HUES6 (cell line): ENCODE data around the gene PDCD2L.
"Not testable (repeated sequence)": the region's sequence is repeated elsewhere in the genome, so short reads cannot be mapped to it uniquely, and the experiment has no call there.

Experiments used
- H3K27ac ChIP-seq: 2 replicates; pipeline ENCODE4 v1.7.0; 2013; ENCODE audit warnings: low read depth, mild to moderate bottlenecking, low read length, inconsistent platforms
- H3K27me3 ChIP-seq: 2 replicates; pipeline ENCODE4 v1.6.1; 2013; ENCODE audit warnings: low read length; ENCODE audit not compliant: control insufficient read depth, insufficient read depth
- H3K36me3 ChIP-seq: 2 replicates; pipeline ENCODE4 v1.6.1; 2013; ENCODE audit warnings: low read length; ENCODE audit not compliant: control insufficient read depth, insufficient read depth
- H3K4me1 ChIP-seq: 2 replicates; pipeline ENCODE4 v1.6.1; 2013; ENCODE audit warnings: low read length; ENCODE audit not compliant: control insufficient read depth, insufficient read depth
- H3K4me3 ChIP-seq: 2 replicates; pipeline ENCODE4 v1.5.1; 2013; ENCODE audit warnings: low read depth, low read length
- H3K9ac ChIP-seq: one replicate; pipeline ENCODE4 v1.6.1; 2013; ENCODE audit warnings: mild to moderate bottlenecking, low read length
- H3K9me3 ChIP-seq: 2 replicates; pipeline ENCODE4 v1.6.1; 2013; ENCODE audit warnings: low read depth, low read length; ENCODE audit not compliant: control insufficient read depth, insufficient read depth

PDCD2L gene

GRCh38 chr19:34399886-34400285, 4.3 kb upstream of the PDCD2L start:
- no peak overlapping the region for H3K9ac ChIP-seq
- no peaks in the 10 kb centered on the region for H3K9me3 ChIP-seq
- H3K36me3 ChIP-seq = peaks cover 54% of the 10 kb centered on the region
- no peaks in the 10 kb centered on the region for H3K27me3 ChIP-seq
- H3K27ac ChIP-seq = no peak overlapping the region
- no peak overlapping the region for H3K4me3 ChIP-seq
- no peaks in the 10 kb centered on the region for H3K4me1 ChIP-seq

- not testable (repeated sequence) for H3K27ac ChIP-seq, H3K9ac ChIP-seq, H3K4me1 ChIP-seq, H3K9me3 ChIP-seq, H3K4me3 ChIP-seq, H3K27me3 ChIP-seq
- H3K36me3 ChIP-seq = peaks cover 46% of the 10 kb centered on the region
These were observed 3.4 kb upstream of the PDCD2L start for GRCh38 chr19:34400844-34401243.

DNA sequence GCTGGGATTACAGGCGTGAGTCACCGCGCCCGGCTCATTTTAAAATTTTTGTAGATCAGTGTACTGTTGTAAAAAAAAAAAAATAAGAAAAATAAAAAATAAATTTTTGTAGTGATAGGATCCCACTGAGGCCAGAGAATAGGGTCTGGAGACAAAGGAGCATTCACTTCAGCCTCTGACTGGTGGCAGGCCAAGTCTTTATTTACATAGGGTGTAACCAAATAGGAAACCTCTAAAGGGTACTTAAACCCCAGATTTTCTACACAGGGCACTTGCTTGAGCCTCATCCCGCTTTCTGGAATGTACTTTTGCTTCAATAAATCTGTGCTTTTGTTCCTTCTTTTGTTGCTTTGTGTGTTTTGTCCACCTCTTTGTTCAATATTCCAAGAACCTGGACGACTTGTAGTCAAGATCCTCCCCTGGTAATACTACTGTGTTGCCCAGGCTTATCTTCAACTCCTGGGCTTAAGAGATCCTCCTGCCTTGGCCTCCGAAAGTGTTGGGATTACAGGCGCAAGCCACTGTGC, 2.1 kb upstream of the PDCD2L start:
- H3K4me3 ChIP-seq = no peak overlapping the region
- H3K9me3 ChIP-seq = no peaks in the 10 kb centered on the region
- no peak overlapping the region for H3K27ac ChIP-seq
- no peaks in the 10 kb centered on the region for H3K27me3 ChIP-seq
- H3K36me3 ChIP-seq = peaks cover 34% of the 10 kb centered on the region
- no peak overlapping the region for H3K9ac ChIP-seq
- H3K4me1 ChIP-seq = no peaks in the 10 kb centered on the region

GRCh38 chr19:34403784-34404108, 453 bp upstream of the PDCD2L start:
- Histone ChIP-seq H3K36me3 (peaks cover 25% of the 10 kb centered on the region), H3K4me1 (no peaks in the 10 kb centered on the region), H3K9ac (peak overlapping the region; percentile 92), H3K4me3 (peak overlapping the region; percentile 95), H3K9me3 (no peaks in the 10 kb centered on the region), H3K27ac (0 out of 2 replicates have a peak overlapping the region, but pooled peaks have one; percentile 38), H3K27me3 (no peaks in the 10 kb centered on the region)

DNA sequence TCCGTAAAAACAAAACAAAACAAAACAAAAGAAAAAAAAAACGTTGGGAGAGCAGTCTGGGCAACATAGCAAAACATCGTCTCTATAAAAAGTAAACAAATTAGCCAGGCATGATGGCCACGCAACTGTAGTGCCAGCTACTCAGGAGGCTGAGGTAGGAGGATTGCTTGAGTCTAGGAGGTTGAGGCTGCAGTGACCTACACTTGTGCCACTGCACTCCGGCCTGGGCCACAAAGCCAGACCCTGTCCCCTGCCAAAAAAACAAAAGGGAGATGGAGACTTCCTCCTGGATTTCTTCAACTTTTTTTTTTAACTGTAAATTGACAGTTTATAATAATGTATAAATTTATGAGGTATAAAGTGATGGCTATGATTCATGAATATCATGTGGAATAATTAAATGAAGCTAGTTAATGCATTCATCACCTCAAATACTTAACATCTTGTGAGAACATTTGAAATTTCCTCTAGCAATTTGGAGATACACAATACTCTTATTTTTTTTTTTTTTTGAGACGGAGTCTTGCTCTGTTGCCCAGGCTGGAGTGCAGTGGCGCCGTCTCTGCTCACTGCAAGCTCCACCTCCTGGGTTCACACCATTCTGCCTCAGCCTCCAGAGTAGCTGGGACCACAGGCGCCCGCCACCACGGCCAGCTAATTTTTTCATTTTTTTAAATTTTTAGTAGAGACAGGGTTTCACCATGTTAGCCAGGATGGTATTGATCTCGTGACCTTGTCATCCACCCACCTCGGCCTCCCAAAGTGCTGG, 1.9 kb downstream of the PDCD2L start:
- Histone ChIP-seq H3K27me3 (no peaks in the 10 kb centered on the region), H3K27ac (no peak overlapping the region), H3K4me1 (no peaks in the 10 kb centered on the region), H3K36me3 (peaks cover 20% of the 10 kb centered on the region), H3K9ac (no peak overlapping the region), H3K9me3 (no peaks in the 10 kb centered on the region), H3K4me3 (no peak overlapping the region)

GRCh38 chr19:34408411-34408810, 4.2 kb downstream of the PDCD2L start:
- H3K4me3 ChIP-seq = no peak overlapping the region
- no peak overlapping the region for H3K9ac ChIP-seq
- H3K27ac ChIP-seq = no peak overlapping the region
- H3K36me3 ChIP-seq = peaks cover 33% of the 10 kb centered on the region
- no peaks in the 10 kb centered on the region for H3K27me3 ChIP-seq
- H3K4me1 ChIP-seq = no peaks in the 10 kb centered on the region
- no peaks in the 10 kb centered on the region for H3K9me3 ChIP-seq

GRCh38 chr19:34409189-34410164, 5.3 kb downstream of the PDCD2L start:
- Histone ChIP-seq H3K27me3 (no peaks in the 10 kb centered on the region), H3K4me3 (no peak overlapping the region), H3K36me3 (peaks cover 43% of the 10 kb centered on the region), H3K9me3 (no peaks in the 10 kb centered on the region), H3K9ac (no peak overlapping the region), H3K27ac (no peak overlapping the region), H3K4me1 (no peaks in the 10 kb centered on the region)

DNA sequence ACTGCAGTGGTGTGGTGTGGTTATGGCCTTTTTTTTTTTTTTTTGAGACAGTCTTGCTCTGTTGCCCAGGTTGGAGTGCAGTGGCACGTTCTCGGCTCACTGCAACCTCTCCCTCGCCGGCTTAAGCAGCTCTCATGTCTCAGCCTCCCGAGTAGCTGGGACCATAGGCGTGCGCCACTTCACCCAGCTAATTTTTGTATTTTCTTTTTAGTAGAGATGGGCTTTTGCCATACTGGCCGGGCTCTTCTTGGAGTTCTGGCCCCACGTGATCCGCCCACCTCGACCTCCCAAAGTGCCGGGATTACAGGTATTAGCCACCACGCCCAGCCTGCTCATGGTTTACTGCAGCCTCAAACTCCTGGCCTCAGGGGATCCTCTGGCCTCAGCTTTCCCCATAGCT, 7.0 kb downstream of the PDCD2L start:
- Histone ChIP-seq H3K36me3 (peaks cover 59% of the 10 kb centered on the region), H3K9ac (no peak overlapping the region), H3K27me3 (no peaks in the 10 kb centered on the region), H3K9me3 (no peaks in the 10 kb centered on the region), H3K27ac (no peak overlapping the region), H3K4me1 (no peaks in the 10 kb centered on the region), H3K4me3 (no peak overlapping the region)

DNA sequence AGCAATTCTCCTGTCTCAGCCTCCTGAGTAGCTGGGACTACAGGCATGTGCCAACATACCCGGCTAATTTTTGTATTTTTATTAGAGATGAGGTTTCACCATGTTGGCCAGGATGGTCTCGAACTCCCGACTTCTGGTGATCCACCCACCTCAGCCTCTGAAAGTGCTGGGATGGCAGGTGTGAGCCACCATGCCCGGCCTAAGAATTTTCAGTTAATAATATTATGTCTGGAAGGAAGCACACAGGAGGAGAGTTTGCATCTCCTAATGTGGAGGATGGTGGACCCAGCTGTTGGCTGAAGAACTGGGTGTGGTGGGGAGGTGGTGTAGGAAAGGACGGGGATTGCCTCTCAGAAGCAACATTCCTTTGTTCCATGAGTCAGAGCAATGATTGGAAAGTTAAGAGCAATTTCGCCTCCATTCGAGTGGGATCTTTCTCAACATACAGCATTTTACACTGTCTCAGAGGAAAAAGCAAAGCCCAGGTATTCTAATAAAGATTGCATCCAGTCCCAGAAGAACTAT, 11.9 kb downstream of the PDCD2L start:
- H3K9me3 ChIP-seq = no peaks in the 10 kb centered on the region
- H3K27ac ChIP-seq = no peak overlapping the region
- no peak overlapping the region for H3K4me3 ChIP-seq
- peaks cover 71% of the 10 kb centered on the region for H3K36me3 ChIP-seq
- H3K27me3 ChIP-seq = no peaks in the 10 kb centered on the region
- no peaks in the 10 kb centered on the region for H3K4me1 ChIP-seq
- H3K9ac ChIP-seq = no peak overlapping the region

- no peak overlapping the region for H3K27ac ChIP-seq
- H3K4me3 ChIP-seq = no peak overlapping the region
- no peaks in the 10 kb centered on the region for H3K4me1 ChIP-seq
- peaks cover 67% of the 10 kb centered on the region for H3K36me3 ChIP-seq
- H3K9ac ChIP-seq = no peak overlapping the region
- no peaks in the 10 kb centered on the region for H3K27me3 ChIP-seq
- no peaks in the 10 kb centered on the region for H3K9me3 ChIP-seq
These were observed 14.1 kb downstream of the PDCD2L start for GRCh38 chr19:34418300-34418699.
